HG03565 (cell line): Measurements from ENCODE around the gene FGF10.

Experiments used
- ATAC-seq: cut with Tn5 transposase; IDR thresholded peaks from one replicate; pipeline ENCODE4 v1.9.1; 2021; ENCODE audit warnings: mild to moderate bottlenecking, moderate library complexity; ENCODE audit not compliant: unreplicated experiment

FGF10 gene

DNA sequence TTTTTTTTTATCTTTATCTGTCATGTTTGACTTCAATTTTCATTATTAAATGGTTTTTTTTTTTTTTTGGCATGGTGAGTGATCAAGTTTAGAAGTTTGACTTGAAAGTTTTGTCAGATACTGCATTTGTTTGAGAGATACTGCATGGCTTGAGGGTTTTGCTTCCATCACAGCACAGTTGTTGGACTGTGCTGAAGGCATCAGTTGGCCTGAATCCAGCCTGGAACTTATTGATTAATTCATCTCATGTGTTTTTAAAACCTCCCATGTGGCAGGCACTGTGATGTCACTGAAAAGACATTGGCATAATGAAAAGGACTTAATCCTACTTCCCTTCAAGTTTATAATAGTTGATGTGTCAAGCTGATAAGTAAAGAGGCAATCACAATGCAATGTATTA lies 128.4 kb downstream of the FGF10 start:
- no peak for ATAC-seq

DNA sequence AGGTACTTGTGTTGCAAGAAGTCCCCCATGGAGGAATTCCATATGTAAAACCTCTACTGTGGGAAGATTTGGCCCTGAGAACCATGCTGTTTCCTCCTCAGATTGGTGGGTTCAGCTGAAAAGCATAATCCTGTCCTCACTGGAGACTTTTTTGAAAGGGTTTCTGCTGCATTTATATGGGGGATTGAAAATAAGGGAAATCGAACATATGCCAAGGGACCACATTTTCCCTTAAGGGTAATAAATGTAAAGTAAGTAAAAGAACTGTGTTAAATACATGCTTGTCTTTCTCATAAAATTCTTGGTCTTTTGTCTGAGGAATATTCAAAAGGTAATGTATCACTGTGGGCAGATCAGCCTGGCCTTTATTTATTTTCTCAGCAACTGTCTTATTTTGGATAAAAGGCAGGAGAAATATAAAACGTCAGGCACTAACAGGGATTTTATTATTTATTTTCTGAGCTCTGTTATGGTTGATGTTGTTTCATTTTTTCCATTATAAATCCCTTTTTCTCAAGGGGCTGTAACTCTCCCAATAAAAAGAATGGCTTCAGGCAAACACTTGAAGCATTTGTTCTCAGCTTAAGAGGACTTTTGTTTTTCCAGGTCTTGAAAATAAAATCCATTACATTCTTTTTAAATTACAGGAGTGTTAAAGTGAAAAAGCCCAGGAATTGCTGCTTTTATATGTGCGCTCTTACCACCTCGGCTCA lies 131.4 kb downstream of the FGF10 start:
- no peak for ATAC-seq

DNA sequence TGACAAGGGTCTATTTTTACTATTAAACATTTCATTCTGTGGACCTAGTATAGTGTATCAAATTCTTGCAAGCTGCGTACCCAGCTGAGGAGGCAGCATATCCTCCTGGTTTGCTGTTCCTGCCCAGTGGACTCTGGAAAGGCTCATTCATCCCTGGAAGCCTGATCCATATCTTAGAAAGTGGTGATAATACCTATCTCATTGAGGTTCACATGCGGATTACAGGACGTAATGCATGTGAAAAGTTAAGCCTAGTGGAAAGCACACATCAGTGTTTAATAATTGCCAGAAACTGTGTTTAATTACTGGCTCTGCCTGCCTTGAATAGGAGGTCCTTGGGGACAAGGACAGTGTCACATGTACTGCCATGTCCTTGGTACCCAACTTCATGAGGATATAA lies 132.0 kb downstream of the FGF10 start:
- no peak for ATAC-seq
